HG03135 (cell line): ENCODE data around the gene GYG2.
"Not testable (repeated sequence)": the region's sequence is repeated elsewhere in the genome, so short reads cannot be mapped to it uniquely, and the experiment has no call there.

Experiments used
- ATAC-seq: cut with Tn5 transposase; IDR thresholded peaks from one replicate; pipeline ENCODE4 v1.9.1; 2021; ENCODE audit warnings: mild to moderate bottlenecking, moderate library complexity; ENCODE audit not compliant: unreplicated experiment

The GYG2 gene

GRCh38 chrX:2812161-2812907 is 16.4 kb upstream of the GYG2 start:
- ATAC-seq, result not testable (repeated sequence)

- ATAC-seq, result no peak
Measured at GRCh38 chrX:2817036-2817435, 11.7 kb upstream of the GYG2 start.

GRCh38 chrX:2819345-2820135 is 9.2 kb upstream of the GYG2 start:
- ATAC-seq, result no peak

- no peak for ATAC-seq
Measured at GRCh38 chrX:2820136-2820771, 8.5 kb upstream of the GYG2 start.

GRCh38 chrX:2823795-2824386 is 4.8 kb upstream of the GYG2 start:
- ATAC-seq, result no peak

- no peak for ATAC-seq
Measured at GRCh38 chrX:2824886-2825285, 3.8 kb upstream of the GYG2 start.

GRCh38 chrX:2828959-2829411 is 255 bp downstream of the GYG2 start:
- ATAC-seq, result no peak

- no peak for ATAC-seq
Measured at GRCh38 chrX:2829469-2830246, 928 bp downstream of the GYG2 start.

GRCh38 chrX:2831471-2832228 is 2.9 kb downstream of the GYG2 start:
- no peak for ATAC-seq

- ATAC-seq, result no peak
Measured at GRCh38 chrX:2837961-2838360, 9.2 kb downstream of the GYG2 start.

GRCh38 chrX:2840961-2841360 is 12.2 kb downstream of the GYG2 start:
- ATAC-seq, result no peak

- no peak for ATAC-seq
Measured at GRCh38 chrX:2841537-2841936, 12.8 kb downstream of the GYG2 start.

- no peak for ATAC-seq
Measured at GRCh38 chrX:2846992-2847391, 18.3 kb downstream of the GYG2 start.

- no peak for ATAC-seq
Measured at GRCh38 chrX:2848871-2849301, 20.2 kb downstream of the GYG2 start.

GRCh38 chrX:2854918-2855317 is 26.2 kb downstream of the GYG2 start:
- ATAC-seq, result no peak

- no peak for ATAC-seq
Measured at GRCh38 chrX:2855761-2856160, 27.0 kb downstream of the GYG2 start.

- no peak for ATAC-seq
Measured at GRCh38 chrX:2857566-2857965, 28.8 kb downstream of the GYG2 start.

- no peak for ATAC-seq
Measured at GRCh38 chrX:2859197-2859797, 30.6 kb downstream of the GYG2 start.

- no peak for ATAC-seq
Measured at GRCh38 chrX:2862404-2862803, 33.7 kb downstream of the GYG2 start.
